GM21528 (cell line): Measurements from ENCODE around the gene MMUT.
"Not testable (repeated sequence)": the region's sequence is repeated elsewhere in the genome, so short reads cannot be mapped to it uniquely, and the experiment has no call there.

Experiments used
- ATAC-seq: cut with Tn5 transposase; IDR thresholded peaks from one replicate; pipeline ENCODE4 v1.9.1; 2021; ENCODE audit warnings: mild to moderate bottlenecking, moderate library complexity; ENCODE audit not compliant: unreplicated experiment, low FRiP score

Gene MMUT

DNA sequence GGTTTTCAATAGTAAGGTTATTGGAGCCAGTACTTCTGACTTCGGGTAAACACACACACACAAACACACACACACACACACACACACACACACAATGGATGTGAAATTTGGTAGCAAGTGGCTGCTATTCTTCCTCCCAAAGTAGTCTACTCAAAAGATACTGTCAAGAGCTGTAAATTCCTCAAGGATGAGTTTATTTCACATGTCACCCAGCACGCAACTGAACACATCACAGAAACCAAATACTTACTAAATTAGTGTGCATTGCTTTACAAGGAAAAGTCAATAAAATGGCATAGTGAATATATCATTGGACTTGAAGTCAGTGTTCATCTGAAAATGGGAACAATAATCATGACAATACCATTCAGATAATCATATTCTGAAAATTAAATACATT is 32.9 kb downstream of the MMUT start:
- no peak for ATAC-seq

DNA sequence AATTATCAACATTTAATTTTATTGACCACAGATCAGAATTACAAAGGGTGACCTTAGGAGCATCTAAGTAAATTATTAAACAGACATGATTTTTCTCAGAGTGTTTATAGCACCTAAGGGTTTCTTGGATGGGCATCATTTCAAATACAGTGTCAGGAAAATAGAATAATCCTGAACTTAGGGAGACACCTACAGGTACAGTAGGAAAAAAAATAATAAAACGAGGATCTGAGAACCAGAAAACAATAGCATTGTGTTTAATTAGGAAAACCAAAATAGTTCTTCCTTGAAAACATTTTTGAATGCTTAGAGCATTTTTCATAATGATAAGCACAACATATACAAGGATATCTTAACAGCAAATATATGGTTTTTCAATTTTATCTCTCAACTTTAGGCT is 39.2 kb downstream of the MMUT start:
- no peak for ATAC-seq

DNA sequence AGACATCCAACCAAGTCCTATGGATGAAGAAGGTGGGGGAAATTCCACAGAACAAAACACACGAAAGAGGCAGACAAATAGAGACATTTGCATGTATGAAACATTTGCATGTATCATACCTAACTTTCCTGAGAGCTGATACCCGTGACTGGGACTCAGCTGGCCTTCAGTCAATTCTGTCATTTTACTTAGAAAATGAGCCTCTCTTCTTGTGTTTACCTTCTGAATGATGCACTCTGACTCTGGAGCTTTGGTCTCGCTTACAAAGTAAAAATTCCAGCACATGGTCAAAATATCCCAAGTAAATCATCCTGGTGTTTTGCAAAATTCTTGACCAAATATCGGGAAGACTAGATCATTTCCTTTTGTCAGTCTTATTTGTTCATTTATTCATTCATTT is 46.9 kb downstream of the MMUT start:
- no peak for ATAC-seq

DNA sequence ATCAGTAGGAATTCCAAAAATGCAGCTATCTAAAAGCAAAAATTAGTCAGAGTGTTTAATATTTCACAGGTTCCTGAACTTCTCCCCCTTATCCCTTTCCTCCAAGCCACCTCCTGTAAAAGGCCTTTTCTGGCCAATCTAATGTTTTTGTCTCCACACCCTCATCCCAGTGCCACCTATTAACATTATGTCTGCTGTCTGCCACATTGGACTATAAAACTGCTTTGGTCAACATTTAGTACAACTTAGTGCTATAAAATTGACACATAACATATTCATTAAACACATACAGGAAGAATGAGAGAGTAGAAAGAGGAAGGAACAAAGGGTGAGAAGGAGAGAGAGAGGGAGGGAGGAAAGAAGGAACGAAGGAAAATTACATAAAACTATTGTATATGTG is 47.7 kb downstream of the MMUT start:
- ATAC-seq: no peak

DNA sequence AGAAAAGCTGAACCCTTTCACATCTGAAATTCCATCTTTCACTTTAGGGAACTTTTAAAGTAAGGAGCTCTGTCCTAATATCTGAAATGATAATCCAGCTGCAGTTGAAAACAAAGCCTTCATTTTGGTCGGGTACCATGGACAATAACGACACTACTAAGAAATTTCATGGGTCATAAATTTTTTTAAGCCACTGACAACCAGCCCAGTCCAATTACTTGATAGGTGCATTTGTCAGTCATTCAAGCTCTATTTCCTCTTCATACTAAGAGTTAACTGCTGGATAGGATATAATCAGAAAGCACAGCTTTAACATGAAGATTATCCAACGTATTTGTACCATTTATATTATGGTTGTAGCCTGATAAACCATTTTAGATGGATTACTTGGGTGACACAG is 52.5 kb downstream of the MMUT start:
- no peak for ATAC-seq

GRCh38 chr6:49409951-49410542 is 53.0 kb downstream of the MMUT start:
- ATAC-seq: peak; percentile 95

- no peak for ATAC-seq
Measured at GRCh38 chr6:49406250-49406970, 56.6 kb downstream of the MMUT start.

DNA sequence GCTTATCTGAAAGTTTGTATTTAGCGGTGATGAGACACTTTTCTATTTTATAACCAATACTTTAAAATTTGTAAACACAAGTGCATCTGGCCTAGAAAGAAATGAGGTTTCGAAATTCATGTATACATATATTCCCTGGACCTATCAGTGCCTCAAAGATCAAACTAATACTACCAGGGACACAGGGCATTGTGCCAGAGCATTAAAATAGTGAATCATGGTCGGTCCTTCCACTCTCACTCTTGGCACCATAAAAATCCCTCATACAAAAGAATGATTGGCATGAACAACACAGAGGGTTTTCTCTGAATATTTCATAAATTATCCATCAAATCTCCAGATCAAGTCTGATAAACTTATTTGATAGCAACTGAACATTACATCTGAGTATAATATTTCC is 62.0 kb downstream of the MMUT start:
- ATAC-seq: no peak

GRCh38 chr6:49386667-49387508 is 76.2 kb downstream of the MMUT start:
- ATAC-seq: not testable (repeated sequence)

DNA sequence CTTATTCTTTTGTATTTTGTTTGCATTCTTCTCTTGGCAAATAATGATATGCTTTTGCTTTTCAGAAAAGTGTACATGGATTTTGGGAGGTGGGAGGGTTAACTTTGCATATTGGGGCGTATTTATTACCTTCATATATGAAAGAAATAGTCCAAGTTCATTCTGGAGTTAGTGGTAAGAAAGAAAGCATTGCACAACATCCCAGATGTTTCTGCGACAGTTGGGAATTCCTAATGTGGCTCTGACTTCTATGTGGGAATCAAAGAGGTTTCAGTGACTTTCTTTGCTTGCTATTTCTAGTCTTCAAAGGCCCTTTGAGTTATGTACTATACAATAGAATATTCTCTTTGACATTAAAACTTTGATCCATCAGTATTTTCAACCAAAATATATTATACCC is 78.1 kb downstream of the MMUT start:
- no peak for ATAC-seq
